Left ventricle myocardium inferior (tissue), 1 donor: ENCODE results near the gene PCBP2. TPM values are rescaled to one million over a fixed set of nuclear protein-coding genes. Genes with fewer than 3 reads are reported as not detected.
A peak's percentile ranks its signal among the peaks of the same experiment; 100 is the strongest.

ENCODE experiments used
- DNase-seq: peaks from one replicate; pipeline ENCODE4 v3.0.0-alpha.2; 2020
- H3K27ac ChIP-seq: fragments of 200-600 bp; replicated peaks from 2 replicates; pipeline ENCODE4 v1.8.0; 2021
- H3K27me3 ChIP-seq: fragments of 200-600 bp; 2 replicates; pipeline ENCODE4 v1.8.0; 2021; ENCODE audit warnings: low read depth
- H3K36me3 ChIP-seq: fragments of 200-600 bp; 2 replicates; pipeline ENCODE4 v1.8.0; 2021
- H3K4me1 ChIP-seq: fragments of 200-600 bp; 2 replicates; pipeline ENCODE4 v1.8.0; 2021
- H3K4me3 ChIP-seq: fragments of 200-600 bp; 2 replicates; pipeline ENCODE4 v1.8.0; 2021; ENCODE audit warnings: mild to moderate bottlenecking, moderate library complexity
- H3K9me3 ChIP-seq: fragments of 200-600 bp; replicated peaks from 2 replicates; pipeline ENCODE4 v1.8.0; 2021
- intact Hi-C: fragments of 100-400 bp; cut with micrococcal nuclease; formaldehyde crosslinking; loops from one replicate; pipeline ENCODE4 v1.11.0; 2022
- total RNA-seq: library from RNA; stranded (reverse); fragmentation: NEBNext Ultra II Directional; extraction: Animal tissue kit (Norgen Biotek cat#: 25700); gene quantifications from one replicate; pipeline ENCODE4 v1.2.1, GENCODE V29; 2021
- TF ChIP-seq, protein P1 (sequence below): fragments of 200-600 bp; IDR thresholded peaks from 2 replicates; pipeline ENCODE4 v1.8.0; 2021; ENCODE audit warnings: antibody characterized with exemption, mild to moderate bottlenecking, borderline replicate concordance
- donor health status: DM: no; HTN: yes; CAD: no; lungs with severe emphysema.

PCBP2 gene
- total RNA-seq, 1 donor from 2014 or later = 530 TPM

DNA sequence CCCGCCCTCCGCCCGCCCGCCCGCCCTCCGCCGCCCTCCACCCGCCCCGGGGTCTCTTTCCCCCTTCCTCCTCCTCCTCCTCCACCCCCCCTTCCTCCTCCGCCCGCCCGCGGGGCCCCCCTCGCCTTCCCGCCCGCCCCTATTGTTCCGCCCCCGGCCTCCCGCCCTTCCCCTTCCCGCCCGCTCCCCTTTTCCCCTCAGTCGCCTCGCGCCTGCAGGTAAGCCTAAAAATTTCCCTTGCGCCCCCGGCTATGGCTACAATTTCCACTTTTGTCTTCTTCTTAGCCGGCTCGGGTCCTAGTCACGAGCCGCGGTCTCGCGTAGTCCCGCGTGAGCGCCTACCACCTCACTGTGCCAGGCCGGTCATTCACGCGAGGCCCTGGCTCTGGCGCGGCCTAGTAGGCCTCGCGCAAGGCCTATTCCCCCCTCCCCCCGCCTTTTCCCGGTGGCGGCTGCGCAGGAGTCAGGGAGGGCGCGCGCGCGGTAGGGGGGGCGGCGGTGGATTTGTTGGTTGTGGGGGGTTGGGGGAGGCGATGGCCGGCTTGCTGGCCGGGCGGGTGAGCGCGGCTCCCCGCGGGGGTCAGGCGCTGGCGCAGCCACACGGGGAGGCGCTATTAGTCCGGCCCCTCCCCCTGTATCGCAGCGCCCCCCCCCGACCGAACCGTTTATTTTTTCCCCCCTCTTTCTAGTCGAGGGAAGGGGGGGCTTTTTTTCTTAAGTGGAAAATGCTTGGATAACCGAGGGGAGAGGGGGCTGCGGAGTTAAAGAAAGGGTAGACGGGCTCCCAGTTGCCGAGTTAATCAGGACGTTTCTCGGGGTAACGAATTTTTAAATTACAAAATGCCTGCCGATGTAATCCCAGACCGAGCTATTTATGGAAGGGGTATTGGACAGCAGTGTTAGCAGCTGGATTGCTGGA is 516 bp downstream of the PCBP2 start:
- Histone ChIP-seq H3K4me1 (peaks cover 58% of the 10 kb centered on the region), H3K36me3 (peaks cover 33% of the 10 kb centered on the region), H3K27ac (peak overlapping the region; percentile 97), H3K9me3 (no peaks in the 10 kb centered on the region), H3K27me3 (no peaks in the 10 kb centered on the region), H3K4me3 (peak overlapping the region; percentile 77)
- intact Hi-C loops = no loop called here
- DNase-seq = peak; percentile 91
- TF ChIP-seq, protein P1, sequence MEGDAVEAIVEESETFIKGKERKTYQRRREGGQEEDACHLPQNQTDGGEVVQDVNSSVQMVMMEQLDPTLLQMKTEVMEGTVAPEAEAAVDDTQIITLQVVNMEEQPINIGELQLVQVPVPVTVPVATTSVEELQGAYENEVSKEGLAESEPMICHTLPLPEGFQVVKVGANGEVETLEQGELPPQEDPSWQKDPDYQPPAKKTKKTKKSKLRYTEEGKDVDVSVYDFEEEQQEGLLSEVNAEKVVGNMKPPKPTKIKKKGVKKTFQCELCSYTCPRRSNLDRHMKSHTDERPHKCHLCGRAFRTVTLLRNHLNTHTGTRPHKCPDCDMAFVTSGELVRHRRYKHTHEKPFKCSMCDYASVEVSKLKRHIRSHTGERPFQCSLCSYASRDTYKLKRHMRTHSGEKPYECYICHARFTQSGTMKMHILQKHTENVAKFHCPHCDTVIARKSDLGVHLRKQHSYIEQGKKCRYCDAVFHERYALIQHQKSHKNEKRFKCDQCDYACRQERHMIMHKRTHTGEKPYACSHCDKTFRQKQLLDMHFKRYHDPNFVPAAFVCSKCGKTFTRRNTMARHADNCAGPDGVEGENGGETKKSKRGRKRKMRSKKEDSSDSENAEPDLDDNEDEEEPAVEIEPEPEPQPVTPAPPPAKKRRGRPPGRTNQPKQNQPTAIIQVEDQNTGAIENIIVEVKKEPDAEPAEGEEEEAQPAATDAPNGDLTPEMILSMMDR = peak; percentile 44

DNA sequence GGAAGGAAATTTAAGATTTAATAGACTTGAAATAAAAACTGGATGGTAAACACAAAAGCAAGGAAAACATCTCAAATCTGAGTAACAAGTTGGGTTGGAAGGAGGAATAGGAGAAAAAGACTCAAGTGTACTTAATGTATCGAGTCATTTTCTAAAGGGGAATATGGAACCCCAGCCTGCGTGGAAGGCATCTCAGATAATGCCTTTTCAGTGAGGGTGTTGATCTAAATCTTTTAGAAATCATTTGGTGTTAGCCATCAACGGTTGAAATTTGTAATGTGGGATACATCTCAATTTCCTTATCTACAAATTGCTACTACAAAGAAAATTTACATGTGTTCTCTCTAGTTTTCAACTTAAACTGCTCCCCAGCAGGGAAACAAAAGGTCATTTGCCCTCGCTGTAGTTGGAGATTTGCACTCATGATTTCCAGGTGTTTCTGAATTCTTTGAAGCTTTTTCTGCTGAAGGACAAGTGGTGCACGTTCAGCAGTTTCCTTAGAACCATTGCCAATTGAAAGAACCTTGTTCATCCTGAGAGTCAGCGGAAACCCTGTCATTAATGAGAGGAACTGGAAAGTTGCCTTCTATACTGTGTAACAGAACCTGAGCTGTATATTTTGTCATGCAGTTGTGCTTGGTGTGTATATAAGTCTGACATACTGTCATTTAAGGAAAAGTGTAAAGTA is 2.2 kb downstream of the PCBP2 start:
- Histone ChIP-seq H3K27ac (peak overlapping the region; percentile 18), H3K4me1 (peaks cover 65% of the 10 kb centered on the region), H3K9me3 (no peaks in the 10 kb centered on the region), H3K36me3 (peaks cover 49% of the 10 kb centered on the region), H3K4me3 (peak overlapping the region; percentile 77), H3K27me3 (no peaks in the 10 kb centered on the region)
- TF ChIP-seq, protein P1 = no peak
- intact Hi-C loops = no loop called here
- DNase-seq = no peak

GRCh38 chr12:53454707-53455106 is 2.8 kb downstream of the PCBP2 start:
- peak overlapping the region; percentile 18 for H3K27ac ChIP-seq
- peak overlapping the region; percentile 77 for H3K4me3 ChIP-seq
- intact Hi-C loops = no loop called here

GRCh38 chr12:53456654-53457366 is 4.9 kb downstream of the PCBP2 start:
- H3K27me3 ChIP-seq = no peaks in the 10 kb centered on the region
- intact Hi-C loops = no loop called here
- H3K4me3 ChIP-seq = no peak overlapping the region
- DNase-seq = no peak
- TF ChIP-seq, protein P1 = no peak
- peaks cover 85% of the 10 kb centered on the region for H3K4me1 ChIP-seq
- no peaks in the 10 kb centered on the region for H3K9me3 ChIP-seq
- H3K27ac ChIP-seq = peak overlapping the region; percentile 10
- H3K36me3 ChIP-seq = peaks cover 77% of the 10 kb centered on the region

More at GRCh38 chr12:53454707-53455106, 2.8 kb downstream of the PCBP2 start:
- no peak for DNase-seq
- TF ChIP-seq, protein P1 = no peak
- Histone ChIP-seq H3K36me3 (peaks cover 55% of the 10 kb centered on the region), H3K27me3 (no peaks in the 10 kb centered on the region), H3K9me3 (no peaks in the 10 kb centered on the region), H3K4me1 (peaks cover 71% of the 10 kb centered on the region)

- H3K4me1 ChIP-seq = peaks cover 89% of the 10 kb centered on the region
- H3K27ac ChIP-seq = peak overlapping the region; percentile 10
- intact Hi-C loops = no loop called here
- H3K27me3 ChIP-seq = no peaks in the 10 kb centered on the region
- TF ChIP-seq, protein P1 = no peak
- no peak for DNase-seq
- H3K9me3 ChIP-seq = no peaks in the 10 kb centered on the region
- no peak overlapping the region for H3K4me3 ChIP-seq
- peaks cover 99% of the 10 kb centered on the region for H3K36me3 ChIP-seq
Observed at GRCh38 chr12:53459097-53459496, 7.2 kb downstream of the PCBP2 start.
